ENCODE measurements around the gene ZBTB20. TPM values are rescaled to one million over a fixed set of nuclear protein-coding genes. Genes with fewer than 3 reads are reported as not detected.

Gene ZBTB20
- total and polyA plus RNA-seq, 2 experiments from 2014 or later: 15.7 to 37.3 TPM

DNA sequence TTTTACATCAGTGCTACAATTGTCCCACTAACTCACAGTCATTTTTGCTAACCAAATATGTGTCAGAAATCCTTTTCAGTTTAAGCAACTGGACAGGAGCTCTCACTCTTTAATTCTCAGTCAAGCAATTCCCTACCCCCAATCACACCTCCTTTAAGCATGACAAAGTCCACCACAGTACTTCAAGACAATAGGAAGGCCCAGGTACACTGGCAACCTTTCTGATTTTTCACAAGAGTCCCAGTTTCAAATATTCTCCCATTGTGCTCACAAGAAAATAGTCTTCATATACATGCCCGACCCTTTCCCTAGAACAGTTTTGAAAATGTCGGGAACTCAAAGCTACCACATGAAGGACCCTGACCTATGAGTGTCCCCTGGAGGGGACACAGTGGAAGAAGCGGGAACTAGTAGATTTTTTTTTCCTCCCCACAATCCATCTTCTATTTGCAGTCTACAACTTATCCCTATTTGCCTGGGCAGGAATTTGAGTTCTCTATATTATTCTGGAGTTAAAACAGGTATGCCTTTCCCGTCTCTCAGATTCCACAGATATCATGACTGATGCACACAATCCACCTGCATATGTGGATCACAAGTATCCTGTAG is 439.7 kb downstream of the ZBTB20 start:
- Histone ChIP-seq H3K9me3 (ENCODE audit: low read depth) (no peaks in the 10 kb centered on the region), H3K4me3 (no peak overlapping the region), H3K4me1 (ENCODE audit: low read depth) (peaks cover 9% of the 10 kb centered on the region), H3K27ac (no peak overlapping the region), H3K27me3 (no peaks in the 10 kb centered on the region), H3K36me3 (no peaks in the 10 kb centered on the region)
- no peak for DNase-seq (ENCODE audit: low read depth in 1 of 2, low spot score in 1 of 2)
- TF ChIP-seq, protein P1, sequence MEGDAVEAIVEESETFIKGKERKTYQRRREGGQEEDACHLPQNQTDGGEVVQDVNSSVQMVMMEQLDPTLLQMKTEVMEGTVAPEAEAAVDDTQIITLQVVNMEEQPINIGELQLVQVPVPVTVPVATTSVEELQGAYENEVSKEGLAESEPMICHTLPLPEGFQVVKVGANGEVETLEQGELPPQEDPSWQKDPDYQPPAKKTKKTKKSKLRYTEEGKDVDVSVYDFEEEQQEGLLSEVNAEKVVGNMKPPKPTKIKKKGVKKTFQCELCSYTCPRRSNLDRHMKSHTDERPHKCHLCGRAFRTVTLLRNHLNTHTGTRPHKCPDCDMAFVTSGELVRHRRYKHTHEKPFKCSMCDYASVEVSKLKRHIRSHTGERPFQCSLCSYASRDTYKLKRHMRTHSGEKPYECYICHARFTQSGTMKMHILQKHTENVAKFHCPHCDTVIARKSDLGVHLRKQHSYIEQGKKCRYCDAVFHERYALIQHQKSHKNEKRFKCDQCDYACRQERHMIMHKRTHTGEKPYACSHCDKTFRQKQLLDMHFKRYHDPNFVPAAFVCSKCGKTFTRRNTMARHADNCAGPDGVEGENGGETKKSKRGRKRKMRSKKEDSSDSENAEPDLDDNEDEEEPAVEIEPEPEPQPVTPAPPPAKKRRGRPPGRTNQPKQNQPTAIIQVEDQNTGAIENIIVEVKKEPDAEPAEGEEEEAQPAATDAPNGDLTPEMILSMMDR (IDR thresholded peaks at IDR 0.05; ENCODE audit: low read depth, low read length): no peak

- no peaks in the 10 kb centered on the region for H3K27me3 ChIP-seq
- peak in 1 of 2 donors; percentile 39 for DNase-seq (ENCODE audit: low read depth in 1 of 2, low spot score in 1 of 2)
- H3K9me3 ChIP-seq (ENCODE audit: low read depth): no peaks in the 10 kb centered on the region
- H3K4me1 ChIP-seq (ENCODE audit: low read depth): peaks cover 9% of the 10 kb centered on the region
- no peaks in the 10 kb centered on the region for H3K36me3 ChIP-seq
- H3K4me3 ChIP-seq: no peak overlapping the region
- no peak overlapping the region for H3K27ac ChIP-seq
- TF ChIP-seq, protein P1 (IDR thresholded peaks at IDR 0.05; ENCODE audit: low read depth, low read length): no peak
Measured at GRCh38 chr3:114706591-114707232, 440.4 kb downstream of the ZBTB20 start.

- Histone ChIP-seq H3K4me3 (no peak overlapping the region), H3K4me1 (ENCODE audit: low read depth) (no peaks in the 10 kb centered on the region), H3K36me3 (no peaks in the 10 kb centered on the region), H3K27ac (no peak overlapping the region), H3K27me3 (no peaks in the 10 kb centered on the region), H3K9me3 (ENCODE audit: low read depth) (no peaks in the 10 kb centered on the region)
- TF ChIP-seq, protein P1 (IDR thresholded peaks at IDR 0.05; ENCODE audit: low read depth, low read length): no peak
- no peak for DNase-seq (ENCODE audit: low read depth in 1 of 2, low spot score in 1 of 2)
Measured at GRCh38 chr3:114700637-114701234, 446.4 kb downstream of the ZBTB20 start.

DNA sequence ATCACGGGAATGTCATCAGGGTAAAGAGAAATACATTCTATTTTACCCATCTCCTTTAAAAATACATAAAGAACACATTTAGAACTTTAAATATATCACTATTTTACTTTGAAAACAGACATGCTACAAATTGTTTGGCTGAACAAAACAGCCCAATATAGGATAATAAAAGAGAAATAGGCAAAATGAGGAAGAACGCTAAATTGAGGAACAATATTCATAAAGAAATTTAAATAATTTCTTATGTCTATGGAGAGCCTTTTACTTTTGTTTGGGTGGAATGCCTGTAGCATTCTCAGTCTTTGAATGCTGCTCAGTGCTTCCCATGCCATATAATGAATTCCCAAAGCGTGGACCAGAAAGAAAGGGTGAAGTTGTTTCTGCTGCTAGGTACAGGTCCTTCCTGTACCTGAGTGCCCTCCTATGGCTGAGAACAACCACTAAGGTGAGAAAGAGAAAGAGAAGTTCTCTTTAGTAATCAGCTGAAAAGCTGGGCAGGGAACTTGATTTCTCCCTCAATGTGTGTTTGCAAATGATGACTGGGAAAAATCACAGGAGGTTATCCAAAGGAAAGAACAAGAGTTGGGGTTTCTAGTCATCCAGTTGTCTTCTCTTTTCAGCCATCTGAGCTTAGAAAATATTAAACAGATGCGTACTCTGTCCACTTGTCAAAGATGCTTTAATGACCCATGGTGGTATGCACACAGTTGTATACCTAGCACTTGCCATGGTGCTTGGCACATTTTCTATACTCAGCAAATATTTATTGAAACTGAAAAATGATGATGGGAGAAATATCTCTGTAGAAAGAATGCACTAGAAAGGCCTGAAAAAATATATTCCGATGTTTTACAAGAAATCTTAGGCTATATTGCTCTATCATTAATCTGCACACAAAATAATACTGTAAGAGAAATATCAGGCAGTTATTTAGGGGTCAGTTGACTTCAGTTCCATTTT is 448.7 kb downstream of the ZBTB20 start:
- TF ChIP-seq, protein P1 (IDR thresholded peaks at IDR 0.05; ENCODE audit: low read depth, low read length): no peak
- Histone ChIP-seq H3K27ac (no peak overlapping the region), H3K4me1 (ENCODE audit: low read depth) (no peaks in the 10 kb centered on the region), H3K27me3 (no peaks in the 10 kb centered on the region), H3K9me3 (ENCODE audit: low read depth) (no peaks in the 10 kb centered on the region), H3K36me3 (no peaks in the 10 kb centered on the region), H3K4me3 (no peak overlapping the region)
- no peak for DNase-seq (ENCODE audit: low read depth in 1 of 2, low spot score in 1 of 2)

DNA sequence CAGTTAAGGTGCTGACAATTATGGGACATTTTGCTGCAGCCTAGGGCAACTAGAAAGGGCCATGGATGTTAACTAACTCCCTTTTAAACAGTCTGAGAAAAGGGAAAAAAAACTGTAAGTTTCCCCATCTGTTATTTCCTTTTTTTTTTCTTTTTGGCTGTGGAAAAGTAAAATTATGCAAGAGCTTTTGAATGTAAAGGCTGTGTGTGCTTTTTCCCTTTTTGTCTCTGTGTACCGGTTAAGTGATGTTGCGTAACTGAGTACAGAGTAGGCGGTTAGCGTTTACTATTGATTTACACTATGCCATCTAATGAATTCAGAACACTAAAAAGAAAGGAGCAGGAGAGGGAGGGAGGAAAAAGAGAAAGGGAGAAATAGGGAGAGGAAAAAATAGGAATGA is 449.7 kb downstream of the ZBTB20 start:
- no peaks in the 10 kb centered on the region for H3K27me3 ChIP-seq
- no peak overlapping the region for H3K27ac ChIP-seq
- no peaks in the 10 kb centered on the region for H3K4me1 ChIP-seq (ENCODE audit: low read depth)
- H3K36me3 ChIP-seq: no peaks in the 10 kb centered on the region
- no peaks in the 10 kb centered on the region for H3K9me3 ChIP-seq (ENCODE audit: low read depth)
- H3K4me3 ChIP-seq: no peak overlapping the region
- DNase-seq (ENCODE audit: low read depth in 1 of 2, low spot score in 1 of 2): peak in 1 of 2 donors; percentile 53
- TF ChIP-seq, protein P1 (IDR thresholded peaks at IDR 0.05; ENCODE audit: low read depth, low read length): no peak
